HepG2 (cell line): Measurements from ENCODE around the gene ATG5. TPM values are rescaled to one million over a fixed set of nuclear protein-coding genes. Genes with fewer than 3 reads are reported as not detected.

Experiments
- ATAC-seq: fragments of 200-7000 bp; cut with Tn5 transposase; 3 replicates; pipeline ENCODE4 v1.9.1; 2020; ENCODE audit warnings: mild to moderate bottlenecking, moderate library complexity
- BruUV-seq: library from RNA; stranded (reverse); fragments of 400-500 nt; replicated peaks from 2 replicates; lab custom pipeline; 2021; lab: Mats Ljungman, UMichigan
- CTCF ChIA-PET: fragments of 300-600 bp; formaldehyde crosslinking; extraction: SDS; loops from one replicate; lab custom pipeline; 2021; ENCODE audit warnings: low total read pairs, inconsistent platforms, low intra/inter-chr PET ratio; lab: Yijun Ruan, JAX
- POLR2A ChIA-PET: fragments of 350-600 bp; sonication (Branson Sonifier 250); formaldehyde crosslinking; loops from one replicate; lab custom pipeline; 2020; ENCODE audit warnings: antibody characterized with exemption, inconsistent platforms; lab: Yijun Ruan, JAX
- DNase-seq: peaks from one replicate; pipeline ENCODE4 v3.0.0-alpha.2; 2015; ENCODE audit warnings: low spot score
- FAIRE-seq: peaks from 3 replicates; lab custom pipeline; 2011; peaks lifted over from hg19 to GRCh38; lab: Jason Lieb, UNC
- H2AFZ ChIP-seq: one replicate; pipeline ENCODE4 v1.6.1; 2011; ENCODE audit warnings: low read length, inconsistent platforms
- H3K27ac ChIP-seq: fragments of 300-600 bp; 3 replicates; pipeline ENCODE4 v1.8.0; 2011; ENCODE audit warnings: mixed run types, mild to moderate bottlenecking, mixed read lengths, low read length, inconsistent platforms; ENCODE audit not compliant: insufficient read depth; ENCODE audit errors: extremely low read length
- H3K27me3 ChIP-seq, 2 experiments: fragments of 200-600 bp in 1 of 2; 2 replicates in 1 of 2; 3 replicates in 1 of 2; pipeline versions ENCODE4 v1.6.0 to v1.8.0; 2011; ENCODE audit warnings: low read length in 2 of 2, mild to moderate bottlenecking in 2 of 2, moderate library complexity in 2 of 2, inconsistent platforms in 1 of 2; ENCODE audit not compliant: insufficient read depth in 2 of 2, control insufficient read depth in 1 of 2
- H3K36me3 ChIP-seq, 2 experiments: fragments of 200-600 bp in 1 of 2; replicated peaks in 1 of 2; 2 replicates in 1 of 2; 3 replicates in 1 of 2; pipeline versions ENCODE4 v1.5.1 to v1.8.0; 2011; ENCODE audit warnings: low read length in 2 of 2, inconsistent platforms in 1 of 2; ENCODE audit not compliant: insufficient read depth in 2 of 2, control insufficient read depth in 1 of 2
- H3K4me1 ChIP-seq: 2 replicates; pipeline ENCODE4 v1.5.1; 2012; ENCODE audit warnings: low read length, inconsistent platforms; ENCODE audit not compliant: insufficient read depth
- H3K4me2 ChIP-seq: 2 replicates; pipeline ENCODE4 v1.6.0; 2011; ENCODE audit warnings: low read depth, low read length, inconsistent platforms
- H3K4me3 ChIP-seq, 3 experiments: fragments of 200-600 bp in 1 of 3; sonication (generic), shearing (Covaris generic) in 1 of 3; replicated peaks in 1 of 3; 2 replicates each; pipeline ENCODE4 v1.5.1; 2011 to 2016; ENCODE audit warnings: low read length in 3 of 3, inconsistent platforms in 2 of 3, low read depth in 2 of 3, mild to moderate bottlenecking in 2 of 3, control low read depth in 1 of 3, mixed read lengths in 1 of 3; ENCODE audit not compliant: insufficient read depth in 1 of 3
- H3K79me2 ChIP-seq: one replicate; pipeline ENCODE4 v1.6.1; 2011; ENCODE audit warnings: low read length, inconsistent platforms; ENCODE audit not compliant: insufficient read depth
- H3K9ac ChIP-seq: 2 replicates; pipeline ENCODE4 v1.6.0; 2011; ENCODE audit warnings: mild to moderate bottlenecking, low read depth, low read length, inconsistent platforms; ENCODE audit not compliant: insufficient read depth
- H3K9me3 ChIP-seq: 2 replicates; pipeline ENCODE4 v1.5.1; 2012; ENCODE audit warnings: mild to moderate bottlenecking, low read length
- H4K20me1 ChIP-seq: 2 replicates; pipeline ENCODE4 v1.6.0; 2011; ENCODE audit warnings: inconsistent platforms, mild to moderate bottlenecking, low read length, moderate library complexity; ENCODE audit not compliant: insufficient read depth
- CERS6 ChIP-seq: sonication (generic); formaldehyde crosslinking; IDR thresholded peaks from 2 replicates; pipeline ENCODE4 v1.5.0; 2020; ENCODE audit warnings: missing genetic modification reagents
- CHD4 ChIP-seq: fragments of 200-600 bp; sonication (generic); IDR thresholded peaks from 2 replicates; pipeline ENCODE4 v1.7.0; 2017; ENCODE audit warnings: mild to moderate bottlenecking, low read length, borderline replicate concordance
- IRF2 ChIP-seq: IDR thresholded peaks from 2 replicates; pipeline ENCODE4 v1.6.1; 2018; ENCODE audit warnings: missing genetic modification reagents, missing compliant biosample characterization
- NFATC3 ChIP-seq: sonication (generic); formaldehyde crosslinking; IDR thresholded peaks from 2 replicates; pipeline ENCODE4 v1.5.1; 2020; ENCODE audit warnings: mild to moderate bottlenecking, missing genetic modification reagents
- ZBTB20 ChIP-seq: sonication (generic); formaldehyde crosslinking; IDR thresholded peaks from 2 replicates; pipeline ENCODE4 v1.8.1; 2023; ENCODE audit warnings: missing genetic modification reagents, low read depth, mild to moderate bottlenecking, borderline replicate concordance
- ZMYM3 ChIP-seq: sonication (generic); formaldehyde crosslinking; IDR thresholded peaks from 2 replicates; pipeline ENCODE4 v1.5.1; 2020; ENCODE audit warnings: mild to moderate bottlenecking, missing genetic modification reagents
- ZNF343 ChIP-seq: sonication (generic); formaldehyde crosslinking; IDR thresholded peaks from 2 replicates; pipeline ENCODE4 v1.4.0; 2020; ENCODE audit warnings: mild to moderate bottlenecking, missing genetic modification reagents
- ZNF589 ChIP-seq: sonication (generic); formaldehyde crosslinking; conservative IDR thresholded peaks from 2 replicates; pipeline ENCODE4 v1.8.0; 2022; ENCODE audit warnings: mild to moderate bottlenecking, moderate library complexity, missing genetic modification reagents
- ZNF7 ChIP-seq: IDR thresholded peaks from 2 replicates; pipeline ENCODE4 v1.6.1; 2016; ENCODE audit warnings: missing biosample characterization, missing genetic modification reagents
- WGBS: methylation state at CpG from one replicate; pipeline ENCODE4 v1.1.6; 2017; ENCODE audit warnings: low lambda C conversion rate; 5-methylcytosine and 5-hydroxymethylcytosine counted together
- in situ Hi-C: cut with HindIII; loops from 2 replicates; pipeline ENCODE4 v1.10.0; 2017; ENCODE audit warnings: low pct_unique_long_range_greater_than_20kb; ENCODE audit not compliant: extremely low pct_ligation_motif_present
- intact Hi-C: fragments of 100-400 bp; cut with micrococcal nuclease; formaldehyde crosslinking; loops from one replicate; pipeline ENCODE4 v1.10.0; 2022; ENCODE audit not compliant: unreplicated experiment
- polyA plus RNA-seq, 8 experiments: library from polyadenylated mRNA; depleted of rRNA in 3 of 8; stranded (reverse) in 7 of 8; unstranded in 1 of 8; fragments of >200 nt; fragmentation: Illumina TruSeq in 4 of 8; extraction: Trizol in 4 of 8; gene quantifications; 2 replicates each; pipeline versions ENCODE4 v1.2.1 to v1.2.3, GENCODE V29; 2011 to 2016; ENCODE audit warnings: low read depth in 4 of 8, missing spikeins in 1 of 8, mixed read lengths in 1 of 8; ENCODE audit not compliant: insufficient read depth in 1 of 8
- total RNA-seq, 5 experiments: library from RNA; depleted of rRNA; stranded (reverse); fragments of >200 nt; fragmentation: Illumina TruSeq; extraction: Trizol; gene quantifications; 2 replicates each; pipeline ENCODE4 v1.2.3, GENCODE V29; 2016; ENCODE audit warnings: low read depth in 1 of 5
- TF ChIP-seq, protein P1 (sequence below): sonication (generic); formaldehyde crosslinking; conservative IDR thresholded peaks from 2 replicates; pipeline ENCODE4 v1.8.0; 2022; ENCODE audit warnings: mild to moderate bottlenecking, moderate library complexity, missing genetic modification reagents

ATG5 gene
- total and polyA plus RNA-seq, 2 of the 13 experiments (the other 11 are each of a cell fraction or from before 2014, with no cell fraction given) = 21.3 to 48.0 TPM

GRCh38 chr6:106206905-106207304 is 118.7 kb downstream of the ATG5 start (continued):
- no peak for TF ChIP-seq IRF2 (CRISPR knock-in tag)
- TF ChIP-seq ZNF7 = no peak

GRCh38 chr6:106204961-106205360 is 120.6 kb downstream of the ATG5 start:
- Histone ChIP-seq H4K20me1 (no peaks in the 10 kb centered on the region), H3K4me3 (no peak overlapping the region), H3K79me2 (no peaks in the 10 kb centered on the region), H3K9me3 (no peaks in the 10 kb centered on the region), H3K27ac (no peak overlapping the region), H3K4me2 (no peak overlapping the region), H3K4me1 (no peaks in the 10 kb centered on the region), H3K9ac (no peak overlapping the region), H3K27me3 (no peaks in the 10 kb centered on the region), H3K36me3 (peaks cover 0 to 8% of the 10 kb centered on the region in 2 experiments; a peak in 2 of 5 replicates), H2AFZ (no peak overlapping the region)
- ATAC-seq = no peak
- intact Hi-C loops (no loop called here), in situ Hi-C loops (loop anchor here (25.0 kb wide), 1 partner anchor 468 kb away; no protein-coding TSS in a partner anchor)
- ChIA-PET POLR2A (no interaction called here), CTCF (no interaction called here)
- TF ChIP-seq ZNF589 (CRISPR knock-in tag) (no peak), ZBTB20 (CRISPR knock-in tag) (no peak), NFATC3 (CRISPR knock-in tag) (no peak), CHD4 (no peak), ZMYM3 (CRISPR knock-in tag) (no peak), CERS6 (CRISPR knock-in tag) (no peak), ZNF343 (no peak)
- TF ChIP-seq, protein P1, sequence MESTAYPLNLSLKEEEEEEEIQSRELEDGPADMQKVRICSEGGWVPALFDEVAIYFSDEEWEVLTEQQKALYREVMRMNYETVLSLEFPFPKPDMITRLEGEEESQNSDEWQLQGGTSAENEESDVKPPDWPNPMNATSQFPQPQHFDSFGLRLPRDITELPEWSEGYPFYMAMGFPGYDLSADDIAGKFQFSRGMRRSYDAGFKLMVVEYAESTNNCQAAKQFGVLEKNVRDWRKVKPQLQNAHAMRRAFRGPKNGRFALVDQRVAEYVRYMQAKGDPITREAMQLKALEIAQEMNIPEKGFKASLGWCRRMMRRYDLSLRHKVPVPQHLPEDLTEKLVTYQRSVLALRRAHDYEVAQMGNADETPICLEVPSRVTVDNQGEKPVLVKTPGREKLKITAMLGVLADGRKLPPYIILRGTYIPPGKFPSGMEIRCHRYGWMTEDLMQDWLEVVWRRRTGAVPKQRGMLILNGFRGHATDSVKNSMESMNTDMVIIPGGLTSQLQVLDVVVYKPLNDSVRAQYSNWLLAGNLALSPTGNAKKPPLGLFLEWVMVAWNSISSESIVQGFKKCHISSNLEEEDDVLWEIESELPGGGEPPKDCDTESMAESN = no peak
- no peak for DNase-seq
- BruUV-seq = no TSS peak
- FAIRE-seq = no peak
- WGBS = 91% methylated on average over 2 of the region's 2 CpGs
